H9 (cell line): Measurements from ENCODE around the gene AGR3. TPM values are rescaled to one million over a fixed set of nuclear protein-coding genes. Genes with fewer than 3 reads are reported as not detected.
A peak's percentile ranks its signal among the peaks of the same experiment; 100 is the strongest.

Source experiments
- DNase-seq: peaks from one replicate; pipeline ENCODE4 v3.0.0-alpha.2; 2017
- H2AFZ ChIP-seq: one replicate; pipeline ENCODE4 v1.6.1; 2013; ENCODE audit warnings: mild to moderate bottlenecking, low read length, control low read depth, moderate library complexity
- H2AK5ac ChIP-seq: 2 replicates; pipeline ENCODE4 v1.6.1; 2013; ENCODE audit warnings: low read length, control low read depth, mixed read lengths; ENCODE audit not compliant: insufficient read length
- H2BK120ac ChIP-seq: one replicate; pipeline ENCODE4 v1.6.1; 2013; ENCODE audit warnings: low read depth, mild to moderate bottlenecking, low read length, control low read depth, inconsistent platforms; ENCODE audit not compliant: poor library complexity, severe bottlenecking
- H2BK12ac ChIP-seq: 2 replicates; pipeline ENCODE4 v1.6.1; 2013; ENCODE audit warnings: low read length, control low read depth, mixed read lengths, low read depth; ENCODE audit not compliant: insufficient read length
- H2BK15ac ChIP-seq: 2 replicates; pipeline ENCODE4 v1.6.1; 2013; ENCODE audit warnings: low read depth, low read length, control low read depth
- H2BK20ac ChIP-seq: one replicate; pipeline ENCODE4 v1.6.1; 2013; ENCODE audit warnings: low read depth, mild to moderate bottlenecking, low read length, control low read depth, inconsistent platforms; ENCODE audit not compliant: poor library complexity, severe bottlenecking
- H2BK5ac ChIP-seq: 2 replicates; pipeline ENCODE4 v1.6.1; 2013; ENCODE audit warnings: low read length, control low read depth, mixed read lengths; ENCODE audit not compliant: insufficient read length
- H3K14ac ChIP-seq: 2 replicates; pipeline ENCODE4 v1.6.1; 2013; ENCODE audit warnings: low read length, control low read depth; ENCODE audit not compliant: insufficient read depth
- H3K18ac ChIP-seq: 2 replicates; pipeline ENCODE4 v1.6.1; 2013; ENCODE audit warnings: low read depth, mild to moderate bottlenecking, mixed read lengths, low read length, control low read depth; ENCODE audit not compliant: insufficient read length
- H3K23ac ChIP-seq: 2 replicates; pipeline ENCODE4 v1.6.1; 2013; ENCODE audit warnings: low read length, control low read depth, mixed read lengths, low read depth; ENCODE audit not compliant: insufficient read length
- H3K23me2 ChIP-seq: 2 replicates; pipeline ENCODE4 v1.6.1; 2013; ENCODE audit warnings: low read depth, mild to moderate bottlenecking, mixed read lengths, low read length, control low read depth; ENCODE audit not compliant: insufficient read length, poor library complexity, severe bottlenecking
- H3K27ac ChIP-seq: 2 replicates; pipeline ENCODE4 v1.5.1; 2013; ENCODE audit warnings: low read length, control low read depth, mixed read lengths, low read depth; ENCODE audit not compliant: insufficient read length
- H3K27me3 ChIP-seq: 2 replicates; pipeline ENCODE4 v1.6.1; 2013; ENCODE audit warnings: low read length, control low read depth, inconsistent platforms; ENCODE audit not compliant: insufficient read depth
- H3K4ac ChIP-seq: 2 replicates; pipeline ENCODE4 v1.6.1; 2013; ENCODE audit warnings: low read depth, mild to moderate bottlenecking, control low read depth, inconsistent platforms, low read length, moderate library complexity
- H3K4me1 ChIP-seq: 2 replicates; pipeline ENCODE4 v1.6.1; 2013; ENCODE audit warnings: low read length, control low read depth, inconsistent platforms; ENCODE audit not compliant: insufficient read depth
- H3K4me2 ChIP-seq: 2 replicates; pipeline ENCODE4 v1.6.1; 2013; ENCODE audit warnings: low read length, control low read depth, mixed read lengths; ENCODE audit not compliant: insufficient read length, insufficient read depth
- H3K56ac ChIP-seq: 2 replicates; pipeline ENCODE4 v1.6.1; 2013; ENCODE audit warnings: low read depth, mild to moderate bottlenecking, mixed read lengths, low read length, control low read depth; ENCODE audit not compliant: insufficient read length
- H3K79me1 ChIP-seq: 2 replicates; pipeline ENCODE4 v1.6.1; 2013; ENCODE audit warnings: low read depth, mild to moderate bottlenecking, moderate library complexity, low read length, control low read depth, inconsistent platforms; ENCODE audit not compliant: insufficient read depth, poor library complexity, severe bottlenecking
- H3K79me2 ChIP-seq: 2 replicates; pipeline ENCODE4 v1.6.1; 2013; ENCODE audit warnings: low read length, control low read depth, inconsistent platforms; ENCODE audit not compliant: insufficient read depth
- H3K9ac ChIP-seq: 2 replicates; pipeline ENCODE4 v1.6.1; 2013; ENCODE audit warnings: low read length, control low read depth, mixed read lengths; ENCODE audit not compliant: insufficient read length; ENCODE audit errors: extremely low read depth
- H3K9me3 ChIP-seq: one replicate; pipeline ENCODE4 v1.6.1; 2013; ENCODE audit warnings: low read depth, low read length, inconsistent platforms; ENCODE audit not compliant: control insufficient read depth
- H3T11ph ChIP-seq: one replicate; pipeline ENCODE4 v1.6.1; 2013; ENCODE audit warnings: mild to moderate bottlenecking, low read length, control low read depth, inconsistent platforms
- H4K20me1 ChIP-seq: one replicate; pipeline ENCODE4 v1.6.1; 2013; ENCODE audit not compliant: control insufficient read depth, insufficient read length, insufficient read depth
- H4K5ac ChIP-seq: 2 replicates; pipeline ENCODE4 v1.6.1; 2013; ENCODE audit warnings: low read depth, mild to moderate bottlenecking, mixed read lengths, low read length, control low read depth; ENCODE audit not compliant: insufficient read length
- H4K8ac ChIP-seq: replicated peaks from 2 replicates; pipeline ENCODE4 v1.6.1; 2013; ENCODE audit warnings: low read length, control low read depth, mixed read lengths, low read depth; ENCODE audit not compliant: insufficient read length
- H4K91ac ChIP-seq: 2 replicates; pipeline ENCODE4 v1.6.1; 2013; ENCODE audit warnings: low read depth, mild to moderate bottlenecking, moderate library complexity, mixed read lengths, low read length, control low read depth; ENCODE audit not compliant: insufficient read length
- H3K27ac Mint-ChIP-seq, 3 experiments: 2 replicates in 2 of 3; 3 replicates in 1 of 3; pipeline ENCODE4 v1.8.0; 2020 to 2021; ENCODE audit warnings: mixed read lengths in 3 of 3, mild to moderate bottlenecking in 1 of 3, moderate library complexity in 1 of 3
- H3K27me3 Mint-ChIP-seq: 2 replicates; pipeline ENCODE4 v1.8.0; 2021; ENCODE audit warnings: low read depth, mild to moderate bottlenecking, moderate library complexity, mixed read lengths
- H3K36me3 Mint-ChIP-seq, 3 experiments: 2 replicates in 2 of 3; 3 replicates in 1 of 3; pipeline ENCODE4 v1.8.0; 2020 to 2021; ENCODE audit warnings: low read depth in 3 of 3, mixed read lengths in 3 of 3; ENCODE audit not compliant: insufficient read depth in 1 of 3
- H3K4me1 Mint-ChIP-seq, 2 experiments: 2 replicates each; pipeline ENCODE4 v1.8.0; 2020; ENCODE audit warnings: mixed read lengths in 2 of 2
- H3K4me3 Mint-ChIP-seq, 2 experiments: 2 replicates in 1 of 2; 3 replicates in 1 of 2; pipeline ENCODE4 v1.8.0; 2020 to 2021; ENCODE audit warnings: mild to moderate bottlenecking in 2 of 2, mixed read lengths in 2 of 2, moderate library complexity in 1 of 2
- H3K9me3 Mint-ChIP-seq, 2 experiments: 2 replicates in 1 of 2; 3 replicates in 1 of 2; pipeline ENCODE4 v1.8.0; 2020; ENCODE audit warnings: mild to moderate bottlenecking in 2 of 2, mixed read lengths in 2 of 2, moderate library complexity in 1 of 2
- WGBS: extraction: QIAGEN DNeasy Blood & Tissue Kit; methylation state at CpG from one replicate; pipeline ENCODE4 v1.1.7; 2013; ENCODE audit warnings: missing lambda C conversion rate, low lambda C conversion rate, mixed read lengths; ENCODE audit not compliant: insufficient read length; ENCODE audit errors: extremely low coverage; 5-methylcytosine and 5-hydroxymethylcytosine counted together
- total RNA-seq: library from RNA; stranded (reverse); gene quantifications from 2 replicates; pipeline ENCODE4 v1.2.1, GENCODE V29; 2021
- TF ChIP-seq, protein P1 (sequence below): fragments of 200-600 bp; sonication (generic); conservative IDR thresholded peaks from 3 replicates; pipeline ENCODE4 v1.8.0; 2021; ENCODE audit warnings: antibody characterized with exemption, mild to moderate bottlenecking

AGR3 gene
- total RNA-seq, 1 experiment from 2014 or later: not detected

DNA sequence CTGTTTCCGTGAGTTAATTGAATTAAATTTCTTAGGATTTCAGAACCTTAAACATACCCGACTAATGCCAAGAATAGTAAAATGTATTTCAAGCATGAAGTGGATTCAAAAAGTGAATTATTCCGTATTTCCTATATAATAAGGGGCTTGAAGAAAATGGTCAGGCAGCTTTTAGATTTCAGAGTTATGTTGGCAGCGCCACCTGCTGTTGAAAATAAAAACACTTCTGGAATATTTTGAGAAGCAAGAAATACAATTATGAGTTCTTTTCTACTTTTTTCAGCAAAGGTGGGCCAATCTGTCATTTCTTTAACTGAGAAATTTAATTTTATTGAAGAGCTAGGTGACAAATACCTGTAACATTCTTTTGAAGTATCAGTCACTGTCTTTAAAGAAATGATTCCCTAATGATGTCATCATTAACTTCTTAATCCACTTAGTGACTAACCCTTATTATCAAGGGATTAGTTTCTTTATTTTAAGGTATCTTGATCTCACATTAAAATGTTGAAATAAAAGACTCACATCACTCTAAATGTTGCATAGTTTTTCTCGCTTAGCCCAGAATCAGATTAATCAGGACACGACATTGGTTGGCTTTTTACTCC is 36.6 kb upstream of the AGR3 start:
- no CpG with 5 or more reads among the region's 6 CpGs for WGBS
- Mint-ChIP-seq H3K4me3 (no peak overlapping the region), H3K27ac (no peak overlapping the region), H3K36me3 (no peaks in the 10 kb centered on the region), H3K27me3 (no peaks in the 10 kb centered on the region), H3K9me3 (no peaks in the 10 kb centered on the region), H3K4me1 (peaks cover 24 to 34% of the 10 kb centered on the region in 2 experiments)
- Histone ChIP-seq H4K5ac (no peak overlapping the region), H2AK5ac (no peak overlapping the region), H3T11ph (no peak overlapping the region), H3K27me3 (no peaks in the 10 kb centered on the region), H3K23me2 (no peaks in the 10 kb centered on the region), H3K14ac (no peak overlapping the region), H2BK120ac (no peak overlapping the region), H3K4me1 (peaks cover 10% of the 10 kb centered on the region; the same call in 1 of the 2 replicates), H4K20me1 (no peaks in the 10 kb centered on the region), H3K4ac (no peak overlapping the region), H2BK20ac (no peak overlapping the region), H2BK5ac (no peak overlapping the region), H3K18ac (no peak overlapping the region), H3K56ac (no peak overlapping the region), H4K91ac (no peak overlapping the region), H3K27ac (no peak overlapping the region), H2BK12ac (no peak overlapping the region), H3K9ac (no peak overlapping the region), H3K79me1 (no peaks in the 10 kb centered on the region), H3K23ac (no peak overlapping the region), H2AFZ (no peak overlapping the region), H3K79me2 (no peaks in the 10 kb centered on the region), H3K9me3 (no peaks in the 10 kb centered on the region), H4K8ac (no peak overlapping the region), H3K4me2 (no peak overlapping the region), H2BK15ac (no peak overlapping the region)
- TF ChIP-seq, protein P1, sequence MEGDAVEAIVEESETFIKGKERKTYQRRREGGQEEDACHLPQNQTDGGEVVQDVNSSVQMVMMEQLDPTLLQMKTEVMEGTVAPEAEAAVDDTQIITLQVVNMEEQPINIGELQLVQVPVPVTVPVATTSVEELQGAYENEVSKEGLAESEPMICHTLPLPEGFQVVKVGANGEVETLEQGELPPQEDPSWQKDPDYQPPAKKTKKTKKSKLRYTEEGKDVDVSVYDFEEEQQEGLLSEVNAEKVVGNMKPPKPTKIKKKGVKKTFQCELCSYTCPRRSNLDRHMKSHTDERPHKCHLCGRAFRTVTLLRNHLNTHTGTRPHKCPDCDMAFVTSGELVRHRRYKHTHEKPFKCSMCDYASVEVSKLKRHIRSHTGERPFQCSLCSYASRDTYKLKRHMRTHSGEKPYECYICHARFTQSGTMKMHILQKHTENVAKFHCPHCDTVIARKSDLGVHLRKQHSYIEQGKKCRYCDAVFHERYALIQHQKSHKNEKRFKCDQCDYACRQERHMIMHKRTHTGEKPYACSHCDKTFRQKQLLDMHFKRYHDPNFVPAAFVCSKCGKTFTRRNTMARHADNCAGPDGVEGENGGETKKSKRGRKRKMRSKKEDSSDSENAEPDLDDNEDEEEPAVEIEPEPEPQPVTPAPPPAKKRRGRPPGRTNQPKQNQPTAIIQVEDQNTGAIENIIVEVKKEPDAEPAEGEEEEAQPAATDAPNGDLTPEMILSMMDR: peak; percentile 85
- DNase-seq: no peak
